ENCODE measurements around the gene TBC1D1.

Gene TBC1D1

DNA sequence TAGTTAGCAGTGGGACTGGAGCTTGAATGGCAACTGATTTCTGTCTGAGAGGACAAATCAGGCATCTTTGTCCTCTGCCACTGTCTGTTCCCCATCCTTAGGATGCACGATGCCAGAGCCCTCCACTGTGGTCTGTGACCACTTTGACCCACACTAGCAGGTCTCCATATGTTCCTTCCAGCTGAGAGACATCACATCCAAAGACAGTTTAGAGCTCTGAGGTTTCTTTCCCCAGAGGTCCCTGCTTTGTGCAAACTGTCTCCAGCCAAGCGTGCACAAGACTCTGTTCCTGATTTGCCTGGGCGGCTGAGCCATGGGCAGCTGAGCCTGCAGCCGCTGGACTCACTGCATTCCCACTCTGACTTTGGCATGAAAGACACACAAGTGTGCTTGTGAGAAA is 167.3 kb downstream of the TBC1D1 start:
- 0 out of 3 replicates have a peak, but pooled peaks have one; percentile 6 for ATAC-seq
- TF ChIP-seq ZFP30 (CRISPR knock-in tag; IDR thresholded peaks at IDR 0.05) (no peak), GLIS3 (CRISPR knock-in tag; IDR thresholded peaks at IDR 0.05) (no peak), ZNF565 (CRISPR knock-in tag; conservative IDR thresholded peaks at IDR 0.05; ENCODE audit: low read depth) (no peak), RARB (CRISPR knock-in tag; IDR thresholded peaks at IDR 0.05) (no peak), TCF4 (CRISPR knock-in tag; IDR thresholded peaks at IDR 0.05; ENCODE audit: borderline replicate concordance) (no peak), ISL1 (CRISPR knock-in tag; IDR thresholded peaks at IDR 0.05) (no peak), ARNTL (CRISPR knock-in tag; IDR thresholded peaks at IDR 0.05; ENCODE audit: borderline replicate concordance, low read depth) (no peak), CSDC2 (CRISPR knock-in tag; IDR thresholded peaks at IDR 0.05) (no peak), ZNF8 (CRISPR knock-in tag; IDR thresholded peaks at IDR 0.05) (no peak)
- TF ChIP-seq, protein P1, sequence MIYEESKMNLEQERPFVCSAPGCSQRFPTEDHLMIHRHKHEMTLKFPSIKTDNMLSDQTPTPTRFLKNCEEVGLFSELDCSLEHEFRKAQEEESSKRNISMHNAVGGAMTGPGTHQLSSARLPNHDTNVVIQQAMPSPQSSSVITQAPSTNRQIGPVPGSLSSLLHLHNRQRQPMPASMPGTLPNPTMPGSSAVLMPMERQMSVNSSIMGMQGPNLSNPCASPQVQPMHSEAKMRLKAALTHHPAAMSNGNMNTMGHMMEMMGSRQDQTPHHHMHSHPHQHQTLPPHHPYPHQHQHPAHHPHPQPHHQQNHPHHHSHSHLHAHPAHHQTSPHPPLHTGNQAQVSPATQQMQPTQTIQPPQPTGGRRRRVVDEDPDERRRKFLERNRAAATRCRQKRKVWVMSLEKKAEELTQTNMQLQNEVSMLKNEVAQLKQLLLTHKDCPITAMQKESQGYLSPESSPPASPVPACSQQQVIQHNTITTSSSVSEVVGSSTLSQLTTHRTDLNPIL (CRISPR knock-in tag; IDR thresholded peaks at IDR 0.05; ENCODE audit: low read depth), result no peak
- TF ChIP-seq, protein P2, sequence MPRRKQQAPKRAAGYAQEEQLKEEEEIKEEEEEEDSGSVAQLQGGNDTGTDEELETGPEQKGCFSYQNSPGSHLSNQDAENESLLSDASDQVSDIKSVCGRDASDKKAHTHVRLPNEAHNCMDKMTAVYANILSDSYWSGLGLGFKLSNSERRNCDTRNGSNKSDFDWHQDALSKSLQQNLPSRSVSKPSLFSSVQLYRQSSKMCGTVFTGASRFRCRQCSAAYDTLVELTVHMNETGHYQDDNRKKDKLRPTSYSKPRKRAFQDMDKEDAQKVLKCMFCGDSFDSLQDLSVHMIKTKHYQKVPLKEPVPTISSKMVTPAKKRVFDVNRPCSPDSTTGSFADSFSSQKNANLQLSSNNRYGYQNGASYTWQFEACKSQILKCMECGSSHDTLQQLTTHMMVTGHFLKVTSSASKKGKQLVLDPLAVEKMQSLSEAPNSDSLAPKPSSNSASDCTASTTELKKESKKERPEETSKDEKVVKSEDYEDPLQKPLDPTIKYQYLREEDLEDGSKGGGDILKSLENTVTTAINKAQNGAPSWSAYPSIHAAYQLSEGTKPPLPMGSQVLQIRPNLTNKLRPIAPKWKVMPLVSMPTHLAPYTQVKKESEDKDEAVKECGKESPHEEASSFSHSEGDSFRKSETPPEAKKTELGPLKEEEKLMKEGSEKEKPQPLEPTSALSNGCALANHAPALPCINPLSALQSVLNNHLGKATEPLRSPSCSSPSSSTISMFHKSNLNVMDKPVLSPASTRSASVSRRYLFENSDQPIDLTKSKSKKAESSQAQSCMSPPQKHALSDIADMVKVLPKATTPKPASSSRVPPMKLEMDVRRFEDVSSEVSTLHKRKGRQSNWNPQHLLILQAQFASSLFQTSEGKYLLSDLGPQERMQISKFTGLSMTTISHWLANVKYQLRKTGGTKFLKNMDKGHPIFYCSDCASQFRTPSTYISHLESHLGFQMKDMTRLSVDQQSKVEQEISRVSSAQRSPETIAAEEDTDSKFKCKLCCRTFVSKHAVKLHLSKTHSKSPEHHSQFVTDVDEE (CRISPR knock-in tag; IDR thresholded peaks at IDR 0.05), result no peak

DNA sequence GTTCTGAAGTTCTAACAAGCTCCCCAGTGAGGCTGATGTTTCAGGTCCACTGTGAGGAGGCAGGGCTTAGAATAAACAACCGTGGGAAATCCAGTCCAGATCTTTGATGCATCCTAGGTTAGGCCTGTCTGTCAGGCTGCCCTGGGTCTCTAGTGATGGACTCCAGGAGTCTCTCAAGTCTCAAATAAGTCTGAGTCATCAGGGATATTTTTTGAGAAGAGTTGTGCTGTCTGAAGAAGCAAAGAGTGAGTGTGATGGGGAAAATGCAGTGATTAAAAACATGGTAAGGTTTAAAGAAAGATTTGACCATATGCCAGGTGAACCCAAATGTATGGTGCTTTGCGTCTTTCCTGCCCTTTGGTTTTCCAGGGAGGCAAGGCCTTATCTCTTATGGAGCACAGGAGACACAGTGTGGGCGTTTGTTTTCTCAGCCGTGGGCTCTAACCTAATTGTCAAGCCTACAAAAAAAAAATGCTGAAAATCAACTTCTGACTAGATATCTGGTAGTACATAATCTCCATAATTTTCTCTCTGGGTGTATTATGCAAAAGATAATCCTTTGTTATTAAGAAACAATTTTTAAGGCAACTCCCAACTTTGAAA is 170.0 kb downstream of the TBC1D1 start:
- peak; percentile 85 for ATAC-seq
- no peak for TF ChIP-seq PPARA (CRISPR knock-in tag; IDR thresholded peaks at IDR 0.05; ENCODE audit: borderline replicate concordance)
- TF ChIP-seq ZFP3 (CRISPR knock-in tag; IDR thresholded peaks at IDR 0.05), result no peak
- TF ChIP-seq TCF4 (CRISPR knock-in tag; IDR thresholded peaks at IDR 0.05; ENCODE audit: borderline replicate concordance), result peak; percentile 68
- no peak for TF ChIP-seq ARNTL (CRISPR knock-in tag; IDR thresholded peaks at IDR 0.05; ENCODE audit: borderline replicate concordance, low read depth)
- TF ChIP-seq ISL1 (CRISPR knock-in tag; IDR thresholded peaks at IDR 0.05), result peak; percentile 61

DNA sequence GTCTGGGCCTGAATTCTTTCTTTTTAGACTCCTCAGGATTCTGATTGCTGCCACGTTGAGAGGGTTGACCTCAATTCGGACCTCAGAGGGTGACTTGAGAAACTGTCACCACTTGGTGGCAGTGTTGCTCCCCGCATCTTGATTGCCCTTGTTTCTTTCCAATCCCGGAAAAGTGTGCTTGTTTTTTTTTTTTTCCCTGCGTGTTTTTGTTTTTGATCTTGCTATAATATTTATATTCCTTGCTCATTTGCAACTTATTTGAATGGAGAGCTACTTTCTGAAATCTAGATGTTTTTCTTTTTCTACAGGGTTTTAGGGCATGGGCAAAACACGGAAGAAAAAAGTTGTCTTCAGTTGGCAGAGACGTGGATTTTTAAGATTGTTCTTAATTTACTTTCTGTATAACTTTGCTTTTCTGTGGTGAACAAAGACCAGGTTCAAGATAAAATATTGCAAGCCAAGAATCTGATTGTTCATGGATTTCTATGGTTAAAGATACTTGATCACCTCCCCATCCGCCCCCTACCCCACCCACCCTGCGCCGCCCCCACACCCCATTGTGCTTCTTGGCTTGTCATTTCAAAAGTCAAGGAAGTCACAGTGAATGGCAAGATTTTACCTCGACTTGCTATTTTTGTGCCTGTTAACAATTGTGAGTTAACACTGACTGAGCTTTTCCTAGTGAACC is 171.3 kb downstream of the TBC1D1 start:
- ATAC-seq, result peak; percentile 77
- TF ChIP-seq ZC3H10 (CRISPR knock-in tag; IDR thresholded peaks at IDR 0.05) (no peak), ZNF565 (CRISPR knock-in tag; conservative IDR thresholded peaks at IDR 0.05; ENCODE audit: low read depth) (no peak), TCF4 (CRISPR knock-in tag; IDR thresholded peaks at IDR 0.05; ENCODE audit: borderline replicate concordance) (no peak), RARB (CRISPR knock-in tag; IDR thresholded peaks at IDR 0.05) (no peak), CSDC2 (CRISPR knock-in tag; IDR thresholded peaks at IDR 0.05) (no peak), ZFP3 (CRISPR knock-in tag; IDR thresholded peaks at IDR 0.05) (no peak), PPARA (CRISPR knock-in tag; IDR thresholded peaks at IDR 0.05; ENCODE audit: borderline replicate concordance) (no peak), ZNF8 (CRISPR knock-in tag; IDR thresholded peaks at IDR 0.05) (no peak)
- TF ChIP-seq, protein P3, sequence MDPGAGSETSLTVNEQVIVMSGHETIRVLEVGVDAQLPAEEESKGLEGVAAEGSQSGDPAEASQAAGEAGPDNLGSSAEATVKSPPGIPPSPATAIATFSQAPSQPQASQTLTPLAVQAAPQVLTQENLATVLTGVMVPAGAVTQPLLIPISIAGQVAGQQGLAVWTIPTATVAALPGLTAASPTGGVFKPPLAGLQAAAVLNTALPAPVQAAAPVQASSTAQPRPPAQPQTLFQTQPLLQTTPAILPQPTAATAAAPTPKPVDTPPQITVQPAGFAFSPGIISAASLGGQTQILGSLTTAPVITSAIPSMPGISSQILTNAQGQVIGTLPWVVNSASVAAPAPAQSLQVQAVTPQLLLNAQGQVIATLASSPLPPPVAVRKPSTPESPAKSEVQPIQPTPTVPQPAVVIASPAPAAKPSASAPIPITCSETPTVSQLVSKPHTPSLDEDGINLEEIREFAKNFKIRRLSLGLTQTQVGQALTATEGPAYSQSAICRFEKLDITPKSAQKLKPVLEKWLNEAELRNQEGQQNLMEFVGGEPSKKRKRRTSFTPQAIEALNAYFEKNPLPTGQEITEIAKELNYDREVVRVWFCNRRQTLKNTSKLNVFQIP (CRISPR knock-in tag; IDR thresholded peaks at IDR 0.05; ENCODE audit: borderline replicate concordance, low read depth), result no peak
- TF ChIP-seq, protein P4, sequence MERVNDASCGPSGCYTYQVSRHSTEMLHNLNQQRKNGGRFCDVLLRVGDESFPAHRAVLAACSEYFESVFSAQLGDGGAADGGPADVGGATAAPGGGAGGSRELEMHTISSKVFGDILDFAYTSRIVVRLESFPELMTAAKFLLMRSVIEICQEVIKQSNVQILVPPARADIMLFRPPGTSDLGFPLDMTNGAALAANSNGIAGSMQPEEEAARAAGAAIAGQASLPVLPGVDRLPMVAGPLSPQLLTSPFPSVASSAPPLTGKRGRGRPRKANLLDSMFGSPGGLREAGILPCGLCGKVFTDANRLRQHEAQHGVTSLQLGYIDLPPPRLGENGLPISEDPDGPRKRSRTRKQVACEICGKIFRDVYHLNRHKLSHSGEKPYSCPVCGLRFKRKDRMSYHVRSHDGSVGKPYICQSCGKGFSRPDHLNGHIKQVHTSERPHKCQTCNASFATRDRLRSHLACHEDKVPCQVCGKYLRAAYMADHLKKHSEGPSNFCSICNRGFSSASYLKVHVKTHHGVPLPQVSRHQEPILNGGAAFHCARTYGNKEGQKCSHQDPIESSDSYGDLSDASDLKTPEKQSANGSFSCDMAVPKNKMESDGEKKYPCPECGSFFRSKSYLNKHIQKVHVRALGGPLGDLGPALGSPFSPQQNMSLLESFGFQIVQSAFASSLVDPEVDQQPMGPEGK (CRISPR knock-in tag; IDR thresholded peaks at IDR 0.05; ENCODE audit: borderline replicate concordance), result no peak

DNA sequence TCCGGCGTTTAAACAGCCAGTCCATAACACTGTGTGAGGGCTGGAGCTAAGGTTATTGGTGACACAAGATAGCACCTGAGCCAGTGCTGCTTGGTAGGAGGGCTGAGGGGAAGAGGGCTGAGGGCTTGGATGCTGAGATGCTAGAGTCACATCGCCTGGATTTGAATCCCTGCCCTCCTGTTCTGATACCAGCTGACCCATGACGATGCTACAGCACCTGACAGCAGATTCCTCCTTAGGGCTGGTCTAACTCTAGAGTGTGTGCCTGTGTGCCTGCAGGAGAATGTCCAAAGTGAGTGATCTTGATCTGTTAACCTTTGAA is 171.9 kb downstream of the TBC1D1 start:
- no peak for ATAC-seq
- TF ChIP-seq OSR1 (CRISPR knock-in tag; IDR thresholded peaks at IDR 0.05) (no peak), ZNF565 (CRISPR knock-in tag; conservative IDR thresholded peaks at IDR 0.05; ENCODE audit: low read depth) (no peak), ZNF70 (CRISPR knock-in tag; IDR thresholded peaks at IDR 0.05) (no peak), RARB (CRISPR knock-in tag; IDR thresholded peaks at IDR 0.05) (no peak), BACH2 (CRISPR knock-in tag; IDR thresholded peaks at IDR 0.05; ENCODE audit: borderline replicate concordance) (no peak)
- TF ChIP-seq, protein P4 (CRISPR knock-in tag; IDR thresholded peaks at IDR 0.05; ENCODE audit: borderline replicate concordance), result no peak
- TF ChIP-seq, protein P1 (CRISPR knock-in tag; IDR thresholded peaks at IDR 0.05; ENCODE audit: low read depth), result no peak
- TF ChIP-seq, protein P5, sequence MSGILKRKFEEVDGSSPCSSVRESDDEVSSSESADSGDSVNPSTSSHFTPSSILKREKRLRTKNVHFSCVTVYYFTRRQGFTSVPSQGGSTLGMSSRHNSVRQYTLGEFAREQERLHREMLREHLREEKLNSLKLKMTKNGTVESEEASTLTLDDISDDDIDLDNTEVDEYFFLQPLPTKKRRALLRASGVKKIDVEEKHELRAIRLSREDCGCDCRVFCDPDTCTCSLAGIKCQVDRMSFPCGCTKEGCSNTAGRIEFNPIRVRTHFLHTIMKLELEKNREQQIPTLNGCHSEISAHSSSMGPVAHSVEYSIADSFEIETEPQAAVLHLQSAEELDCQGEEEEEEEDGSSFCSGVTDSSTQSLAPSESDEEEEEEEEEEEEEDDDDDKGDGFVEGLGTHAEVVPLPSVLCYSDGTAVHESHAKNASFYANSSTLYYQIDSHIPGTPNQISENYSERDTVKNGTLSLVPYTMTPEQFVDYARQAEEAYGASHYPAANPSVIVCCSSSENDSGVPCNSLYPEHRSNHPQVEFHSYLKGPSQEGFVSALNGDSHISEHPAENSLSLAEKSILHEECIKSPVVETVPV (CRISPR knock-in tag; IDR thresholded peaks at IDR 0.05), result no peak
